SK-N-SH (cell line): ENCODE data around the gene MAD2L1. TPM values are rescaled to one million over a fixed set of nuclear protein-coding genes. Genes with fewer than 3 reads are reported as not detected.

Experiments
- CTCF ChIA-PET: fragments of 300-600, 350-600 bp; formaldehyde crosslinking; extraction: SDS; loops from one replicate; lab custom pipeline; 2021; lab: Yijun Ruan, JAX
- POLR2A ChIA-PET: fragments of 350-600 bp; sonication (Branson Sonifier 250); formaldehyde crosslinking; extraction: SDS; loops from one replicate; lab custom pipeline; 2020; ENCODE audit warnings: antibody characterized with exemption, inconsistent platforms; lab: Yijun Ruan, JAX
- DNase-seq: peaks from one replicate; pipeline ENCODE4 v3.0.0; 2012
- H2AFZ ChIP-seq: fragments of 200-600 bp; sonication (generic); 2 replicates; pipeline ENCODE4 v1.8.1; 2016; ENCODE audit warnings: antibody characterized with exemption, mild to moderate bottlenecking, low read depth
- H3F3A ChIP-seq: fragments of 200-600 bp; sonication (generic); replicated peaks from 2 replicates; pipeline ENCODE3; 2016; ENCODE audit warnings: antibody characterized with exemption, mild to moderate bottlenecking; ENCODE audit not compliant: insufficient read depth
- H3K27ac ChIP-seq, 2 experiments: fragments of 200-500 bp in 1 of 2; fragments of 200-600 bp in 1 of 2; sonication (Bioruptor generic) in 1 of 2; sonication (generic), shearing (Covaris generic) in 1 of 2; 2 replicates each; pipeline versions ENCODE4 v1.5.1 to v1.6.1; 2014 to 2016; ENCODE audit warnings: low read depth in 2 of 2, inconsistent platforms in 1 of 2, low read length in 1 of 2, mild to moderate bottlenecking in 1 of 2, mixed read lengths in 1 of 2
- H3K27me3 ChIP-seq: fragments of 200-600 bp; sonication (generic), shearing (Covaris generic); 2 replicates; pipeline ENCODE4 v1.6.1; 2016; ENCODE audit warnings: mixed run types; ENCODE audit not compliant: insufficient read depth
- H3K36me3 ChIP-seq, 2 experiments: fragments of 200-500 bp in 1 of 2; fragments of 200-600 bp in 1 of 2; sonication (Bioruptor generic) in 1 of 2; sonication (generic) in 1 of 2; replicated peaks in 1 of 2; 2 replicates each; pipeline versions ENCODE3 to v1.5.1; 2014 to 2016; ENCODE audit warnings: low read length in 1 of 2, mild to moderate bottlenecking in 1 of 2; ENCODE audit not compliant: insufficient read depth in 2 of 2, control insufficient read depth in 1 of 2
- H3K4me1 ChIP-seq, 2 experiments: fragments of 200-500 bp in 1 of 2; fragments of 200-600 bp in 1 of 2; sonication (Bioruptor generic) in 1 of 2; sonication (generic), shearing (Covaris generic) in 1 of 2; 2 replicates each; pipeline versions ENCODE4 v1.5.1 to v1.6.1; 2014 to 2016; ENCODE audit warnings: low read depth in 1 of 2, low read length in 1 of 2, mixed run types in 1 of 2; ENCODE audit not compliant: insufficient read depth in 2 of 2, control insufficient read depth in 1 of 2
- H3K4me2 ChIP-seq: fragments of 200-600 bp; sonication (generic), shearing (Covaris generic); 2 replicates; pipeline ENCODE4 v1.6.1; 2017; ENCODE audit warnings: mixed run types
- H3K4me3 ChIP-seq, 2 experiments: fragments of 200-500 bp in 1 of 2; fragments of 200-600 bp in 1 of 2; sonication (Bioruptor generic) in 1 of 2; sonication (generic), shearing (Covaris generic) in 1 of 2; 2 replicates each; pipeline versions ENCODE4 v1.5.1 to v1.8.1; 2014 to 2016; ENCODE audit warnings: low read depth in 2 of 2, inconsistent platforms in 1 of 2, low read length in 1 of 2, mild to moderate bottlenecking in 1 of 2, mixed read lengths in 1 of 2, moderate library complexity in 1 of 2
- H3K79me2 ChIP-seq: fragments of 200-600 bp; sonication (generic); 2 replicates; pipeline ENCODE4 v1.8.1; 2017; ENCODE audit warnings: mild to moderate bottlenecking; ENCODE audit not compliant: insufficient read depth
- H3K9ac ChIP-seq: fragments of 200-600 bp; sonication (generic); 2 replicates; pipeline ENCODE4 v1.6.1; 2017; ENCODE audit warnings: mixed run types
- H3K9me2 ChIP-seq: fragments of 200-600 bp; sonication (generic); 2 replicates; pipeline ENCODE4 v1.6.1; 2017; ENCODE audit warnings: mixed run types
- H3K9me3 ChIP-seq: fragments of 200-600 bp; sonication (generic); 2 replicates; pipeline ENCODE4 v1.6.1; 2017; ENCODE audit warnings: mixed run types, mild to moderate bottlenecking, moderate library complexity
- H4K20me1 ChIP-seq: fragments of 200-600 bp; sonication (generic); 2 replicates; pipeline ENCODE4 v1.6.1; 2017; ENCODE audit warnings: mild to moderate bottlenecking, mixed run types; ENCODE audit not compliant: insufficient read depth
- EP300 ChIP-seq, 2 experiments: IDR thresholded peaks; 2 replicates each; pipeline versions ENCODE4 v1.4.0 to v1.6.1; 2012; ENCODE audit warnings: borderline replicate concordance in 1 of 2, low read depth in 1 of 2, low read length in 1 of 2
- EZH2phosphoT487 ChIP-seq: fragments of 200-600 bp; sonication (generic); IDR thresholded peaks from 2 replicates; pipeline ENCODE4 v1.6.1; 2017; ENCODE audit warnings: low read depth, mixed run types, mild to moderate bottlenecking, antibody characterized with exemption, moderate library complexity, borderline replicate concordance
- FOSL2 ChIP-seq: IDR thresholded peaks from 2 replicates; pipeline ENCODE4 v1.4.0; 2012; ENCODE audit warnings: low read depth, mild to moderate bottlenecking, moderate library complexity, borderline replicate concordance
- FOXJ3 ChIP-seq: sonication (generic); formaldehyde crosslinking; IDR thresholded peaks from 2 replicates; pipeline ENCODE4 v1.5.1; 2020; ENCODE audit warnings: mild to moderate bottlenecking, missing genetic modification reagents
- FOXM1 ChIP-seq: IDR thresholded peaks from 2 replicates; pipeline ENCODE4 v1.4.0; 2012; ENCODE audit warnings: low read depth, mild to moderate bottlenecking
- GABPA ChIP-seq: IDR thresholded peaks from 2 replicates; pipeline ENCODE4 v1.4.0; 2012; ENCODE audit warnings: low read depth, mild to moderate bottlenecking
- GATA2 ChIP-seq: sonication (generic); formaldehyde crosslinking; IDR thresholded peaks from 2 replicates; pipeline ENCODE4 v1.5.0; 2020; ENCODE audit warnings: mild to moderate bottlenecking, missing genetic modification reagents
- MEF2A ChIP-seq: IDR thresholded peaks from 2 replicates; pipeline ENCODE4 v1.4.0; 2012; ENCODE audit warnings: low read depth, borderline replicate concordance
- NFIC ChIP-seq: IDR thresholded peaks from 2 replicates; pipeline ENCODE4 v1.4.0; 2012; ENCODE audit warnings: borderline replicate concordance
- NRF1 ChIP-seq: IDR thresholded peaks from 2 replicates; pipeline ENCODE4 v1.6.1; 2012; ENCODE audit warnings: low read depth, mild to moderate bottlenecking, low read length
- POLR2AphosphoS5 ChIP-seq: IDR thresholded peaks from 2 replicates; pipeline ENCODE4 v1.6.1; 2012; ENCODE audit warnings: low read depth, low read length
- RAD21 ChIP-seq: IDR thresholded peaks from 2 replicates; pipeline ENCODE4 v1.6.1; 2012; ENCODE audit warnings: mild to moderate bottlenecking, low read length
- RFX5 ChIP-seq: IDR thresholded peaks from 2 replicates; pipeline ENCODE4 v1.6.1; 2012; ENCODE audit warnings: mild to moderate bottlenecking, improper control_type of control experiment, low read length
- SIN3A ChIP-seq: IDR thresholded peaks from 2 replicates; pipeline ENCODE4 v1.6.1; 2012; ENCODE audit warnings: low read depth, mild to moderate bottlenecking, low read length, moderate library complexity, borderline replicate concordance
- TCF12 ChIP-seq: IDR thresholded peaks from 2 replicates; pipeline ENCODE4 v1.4.0; 2012
- TEAD4 ChIP-seq: IDR thresholded peaks from 2 replicates; pipeline ENCODE4 v1.4.0; 2012; ENCODE audit warnings: mild to moderate bottlenecking, borderline replicate concordance; ENCODE audit not compliant: insufficient read depth
- polyA plus RNA-seq, 3 experiments: library from polyadenylated mRNA; depleted of rRNA; stranded (reverse); fragments of >200 nt; gene quantifications; 2 replicates each; pipeline ENCODE4 v1.2.3, GENCODE V29; 2012
- TF ChIP-seq, protein P1 (sequence below): IDR thresholded peaks from 2 replicates; pipeline ENCODE4 v1.4.0; 2012; ENCODE audit warnings: low read depth
- TF ChIP-seq, protein P2 (sequence below): fragments of 150-350 bp; IDR thresholded peaks from 2 replicates; pipeline ENCODE4 v1.6.1; 2016; ENCODE audit warnings: mild to moderate bottlenecking, low read depth, low read length
- TF ChIP-seq, protein P3 (sequence below): IDR thresholded peaks from 2 replicates; pipeline ENCODE4 v1.4.0; 2012; ENCODE audit warnings: low read depth, borderline replicate concordance
- TF ChIP-seq, protein P4 (sequence below): IDR thresholded peaks from 2 replicates; pipeline ENCODE4 v1.4.0; 2012; ENCODE audit warnings: low read depth, borderline replicate concordance

MAD2L1 gene
- polyA plus RNA-seq, 1 of the 3 experiments (the other 2 are of a cell fraction) = 37.4 TPM

DNA sequence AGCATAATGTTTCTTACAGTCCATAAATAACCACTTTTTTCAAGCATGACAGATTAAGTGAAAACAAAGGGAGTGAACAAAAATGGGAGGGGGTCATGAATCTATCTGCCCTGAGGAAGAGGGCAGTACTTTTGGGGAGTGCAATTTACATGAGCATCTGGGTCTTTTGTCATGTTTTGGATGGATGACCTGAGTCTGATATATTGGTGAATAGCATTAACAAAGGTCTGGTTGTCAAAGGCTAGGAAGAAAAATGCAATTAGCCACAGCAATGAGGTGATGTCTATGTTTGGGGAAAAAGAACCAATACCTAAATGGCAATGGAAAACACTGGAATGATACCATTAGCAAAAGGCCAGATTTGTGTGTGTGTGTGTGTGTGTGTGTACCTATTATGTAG, 15.1 kb upstream of the MAD2L1 start:
- no peak for DNase-seq
- no peaks in the 10 kb centered on the region for H3K9me2 ChIP-seq
- H3K9me3 ChIP-seq = no peaks in the 10 kb centered on the region
- H3K4me3 ChIP-seq = no peak overlapping the region
- ChIA-PET POLR2A (no interaction called here), CTCF (interaction anchor here (0.6 kb wide), 1 partner anchor 373 kb away, joined by 3 read pairs; no protein-coding TSS in a partner anchor)
- H3K27ac ChIP-seq = no peak overlapping the region
- no peaks in the 10 kb centered on the region for H3K27me3 ChIP-seq
- H3K9ac ChIP-seq = no peak overlapping the region
- H3K79me2 ChIP-seq = no peaks in the 10 kb centered on the region
- peaks cover 7% of the 10 kb centered on the region for H3F3A ChIP-seq
- no peaks in the 10 kb centered on the region for H3K36me3 ChIP-seq
- H3K4me2 ChIP-seq = no peak overlapping the region
- peaks cover 0 to 7% of the 10 kb centered on the region in 2 experiments; a peak in 1 of 4 replicates for H3K4me1 ChIP-seq
- H2AFZ ChIP-seq = no peak overlapping the region
- no peaks in the 10 kb centered on the region for H4K20me1 ChIP-seq
- TF ChIP-seq GATA2 (CRISPR knock-in tag) (no peak), NRF1 (no peak), MEF2A (no peak), POLR2AphosphoS5 (no peak), RFX5 (no peak), NFIC (no peak), EP300 (IDR thresholded peaks at IDR 0.05; ENCODE audit: borderline replicate concordance in 1 of 2, low read depth in 1 of 2, low read length in 1 of 2) (no peak), GABPA (no peak), TCF12 (no peak), SIN3A (no peak), FOSL2 (no peak), TEAD4 (no peak), EZH2phosphoT487 (no peak), RAD21 (no peak), FOXJ3 (CRISPR knock-in tag) (no peak), FOXM1 (no peak)
- TF ChIP-seq, protein P1, sequence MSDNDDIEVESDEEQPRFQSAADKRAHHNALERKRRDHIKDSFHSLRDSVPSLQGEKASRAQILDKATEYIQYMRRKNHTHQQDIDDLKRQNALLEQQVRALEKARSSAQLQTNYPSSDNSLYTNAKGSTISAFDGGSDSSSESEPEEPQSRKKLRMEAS = no peak
- TF ChIP-seq, protein P2, sequence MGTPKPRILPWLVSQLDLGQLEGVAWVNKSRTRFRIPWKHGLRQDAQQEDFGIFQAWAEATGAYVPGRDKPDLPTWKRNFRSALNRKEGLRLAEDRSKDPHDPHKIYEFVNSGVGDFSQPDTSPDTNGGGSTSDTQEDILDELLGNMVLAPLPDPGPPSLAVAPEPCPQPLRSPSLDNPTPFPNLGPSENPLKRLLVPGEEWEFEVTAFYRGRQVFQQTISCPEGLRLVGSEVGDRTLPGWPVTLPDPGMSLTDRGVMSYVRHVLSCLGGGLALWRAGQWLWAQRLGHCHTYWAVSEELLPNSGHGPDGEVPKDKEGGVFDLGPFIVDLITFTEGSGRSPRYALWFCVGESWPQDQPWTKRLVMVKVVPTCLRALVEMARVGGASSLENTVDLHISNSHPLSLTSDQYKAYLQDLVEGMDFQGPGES = no peak
- TF ChIP-seq, protein P3, sequence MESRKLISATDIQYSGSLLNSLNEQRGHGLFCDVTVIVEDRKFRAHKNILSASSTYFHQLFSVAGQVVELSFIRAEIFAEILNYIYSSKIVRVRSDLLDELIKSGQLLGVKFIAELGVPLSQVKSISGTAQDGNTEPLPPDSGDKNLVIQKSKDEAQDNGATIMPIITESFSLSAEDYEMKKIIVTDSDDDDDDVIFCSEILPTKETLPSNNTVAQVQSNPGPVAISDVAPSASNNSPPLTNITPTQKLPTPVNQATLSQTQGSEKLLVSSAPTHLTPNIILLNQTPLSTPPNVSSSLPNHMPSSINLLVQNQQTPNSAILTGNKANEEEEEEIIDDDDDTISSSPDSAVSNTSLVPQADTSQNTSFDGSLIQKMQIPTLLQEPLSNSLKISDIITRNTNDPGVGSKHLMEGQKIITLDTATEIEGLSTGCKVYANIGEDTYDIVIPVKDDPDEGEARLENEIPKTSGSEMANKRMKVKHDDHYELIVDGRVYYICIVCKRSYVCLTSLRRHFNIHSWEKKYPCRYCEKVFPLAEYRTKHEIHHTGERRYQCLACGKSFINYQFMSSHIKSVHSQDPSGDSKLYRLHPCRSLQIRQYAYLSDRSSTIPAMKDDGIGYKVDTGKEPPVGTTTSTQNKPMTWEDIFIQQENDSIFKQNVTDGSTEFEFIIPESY = no peak
- TF ChIP-seq, protein P4, sequence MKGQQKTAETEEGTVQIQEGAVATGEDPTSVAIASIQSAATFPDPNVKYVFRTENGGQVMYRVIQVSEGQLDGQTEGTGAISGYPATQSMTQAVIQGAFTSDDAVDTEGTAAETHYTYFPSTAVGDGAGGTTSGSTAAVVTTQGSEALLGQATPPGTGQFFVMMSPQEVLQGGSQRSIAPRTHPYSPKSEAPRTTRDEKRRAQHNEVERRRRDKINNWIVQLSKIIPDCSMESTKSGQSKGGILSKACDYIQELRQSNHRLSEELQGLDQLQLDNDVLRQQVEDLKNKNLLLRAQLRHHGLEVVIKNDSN = no peak
- TF ChIP-seq, all 33 proteins: peak for 0
